ENCODE data around the gene SLC25A22.

GRCh38 chr11:813072-813455 is 15.0 kb upstream of the SLC25A22 start:
- TF ChIP-seq RFX5 (IDR thresholded peaks at IDR 0.05) (no peak), CTCF (IDR thresholded peaks at IDR 0.05) (no peak), PHF8 (IDR thresholded peaks at IDR 0.05; ENCODE audit: borderline replicate concordance, low read depth) (no peak), RAD21 (conservative IDR thresholded peaks at IDR 0.05 in 1 of 2, IDR thresholded peaks at IDR 0.05 in 1 of 2) (no peak), JUNB (IDR thresholded peaks at IDR 0.05) (no peak), CBX2 (IDR thresholded peaks at IDR 0.05; ENCODE audit: borderline replicate concordance, low read depth) (no peak), CHD2 (IDR thresholded peaks at IDR 0.05; ENCODE audit: low read length, partially characterized antibody) (no peak), FOSL2 (IDR thresholded peaks at IDR 0.05) (no peak), FOSL2 (CRISPR knock-in tag; IDR thresholded peaks at IDR 0.05) (no peak), REST (IDR thresholded peaks at IDR 0.05) (no peak), MAZ (IDR thresholded peaks at IDR 0.05; ENCODE audit: borderline replicate concordance, low read depth, low read length) (no peak), BHLHE40 (IDR thresholded peaks at IDR 0.05; ENCODE audit: low read depth, low read length) (no peak)

Measured in A549 (cell line).